GM13977 (cell line): ENCODE results near the gene INF2.
"Not testable (repeated sequence)": the region's sequence is repeated elsewhere in the genome, so short reads cannot be mapped to it uniquely, and the experiment has no call there.

Source experiments
- DNase-seq: peaks from one replicate; pipeline ENCODE4 v3.0.0; 2012; ENCODE audit warnings: low spot score
- CTCF ChIP-seq: IDR thresholded peaks from 2 replicates; pipeline ENCODE4 v1.5.1; 2012; ENCODE audit warnings: mild to moderate bottlenecking, control low read depth; ENCODE audit not compliant: insufficient read depth; ENCODE audit errors: extremely low read depth, missing control alignments
- in situ Hi-C: fragments of 300-500 bp; cut with MboI; formaldehyde crosslinking; loops from one replicate; pipeline ENCODE4 v1.12.0; 2022; ENCODE audit warnings: low sequenced_read_pairs, low pct_unique_long_range_greater_than_20kb, mixed read lengths, inconsistent platforms; ENCODE audit not compliant: unreplicated experiment

The INF2 gene

GRCh38 chr14:104726600-104727451, 37.4 kb downstream of the INF2 start:
- no peak for DNase-seq
- TF ChIP-seq CTCF: no peak
- in situ Hi-C loops: no loop called here

GRCh38 chr14:104728631-104729030, 39.2 kb downstream of the INF2 start:
- in situ Hi-C loops: no loop called here
- DNase-seq: no peak
- no peak for TF ChIP-seq CTCF

GRCh38 chr14:104729176-104729834, 39.9 kb downstream of the INF2 start:
- in situ Hi-C loops, DNase-seq: not testable (repeated sequence)

GRCh38 chr14:104729835-104730181, 40.4 kb downstream of the INF2 start:
- DNase-seq: no peak
- in situ Hi-C loops: no loop called here
- TF ChIP-seq CTCF: no peak

- in situ Hi-C loops: no loop called here
- TF ChIP-seq CTCF: no peak
- DNase-seq: no peak
Observed at GRCh38 chr14:104730487-104730886, 41.1 kb downstream of the INF2 start.

GRCh38 chr14:104731320-104732294, 42.2 kb downstream of the INF2 start:
- TF ChIP-seq CTCF: peak; percentile 34
- DNase-seq: no peak
- in situ Hi-C loops: no loop called here

GRCh38 chr14:104732355-104732804, 43.0 kb downstream of the INF2 start:
- TF ChIP-seq CTCF: no peak
- in situ Hi-C loops: no loop called here
- no peak for DNase-seq
